HUES64 (cell line): ENCODE data around the gene GRAMD2A.

Source experiments
- H3K27ac ChIP-seq: 2 replicates; pipeline ENCODE4 v1.7.0; 2013; ENCODE audit warnings: low read depth, low read length, inconsistent platforms
- H3K27me3 ChIP-seq: 2 replicates; pipeline ENCODE4 v1.6.1; 2013; ENCODE audit warnings: mild to moderate bottlenecking, low read length; ENCODE audit not compliant: insufficient read depth
- H3K36me3 ChIP-seq: 2 replicates; pipeline ENCODE4 v1.6.1; 2013; ENCODE audit warnings: mild to moderate bottlenecking, low read length; ENCODE audit not compliant: insufficient read depth
- H3K4me1 ChIP-seq: 2 replicates; pipeline ENCODE4 v1.6.1; 2013; ENCODE audit warnings: mild to moderate bottlenecking, low read length, moderate library complexity; ENCODE audit not compliant: insufficient read depth
- H3K4me3 ChIP-seq: 2 replicates; pipeline ENCODE4 v1.5.1; 2013; ENCODE audit warnings: mild to moderate bottlenecking, low read length, moderate library complexity
- H3K9ac ChIP-seq: 2 replicates; pipeline ENCODE4 v1.6.1; 2013; ENCODE audit warnings: mild to moderate bottlenecking, low read depth, low read length
- H3K9me3 ChIP-seq: 2 replicates; pipeline ENCODE4 v1.6.1; 2013; ENCODE audit warnings: low read depth, low read length; ENCODE audit not compliant: insufficient read depth
- WGBS: fragments of 150-250, 120-280 bp; methylation state at CpG from one replicate; pipeline ENCODE4 v1.1.7; 2013; ENCODE audit warnings: missing lambda C conversion rate; 5-methylcytosine and 5-hydroxymethylcytosine counted together

Gene GRAMD2A

DNA sequence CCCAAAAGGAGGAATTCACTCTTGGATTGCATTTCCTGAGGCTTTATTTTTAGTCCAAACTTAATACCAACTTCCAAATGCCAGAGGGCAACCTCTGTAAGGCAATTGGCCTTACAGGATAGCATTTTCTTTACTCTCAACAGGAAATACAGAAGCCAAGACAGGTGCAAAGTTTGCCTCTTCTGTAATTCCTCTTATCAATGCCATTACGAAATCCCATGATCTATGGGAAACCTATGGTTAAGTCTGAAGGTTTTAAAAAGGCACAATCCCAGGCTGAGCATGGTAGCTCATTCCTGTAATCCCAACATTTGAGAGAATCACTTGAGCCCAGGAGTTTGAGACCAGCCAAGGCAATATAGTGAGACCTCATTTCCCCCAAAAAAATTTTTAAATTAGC lies 18.5 kb upstream of the GRAMD2A start:
- Histone ChIP-seq H3K4me1 (peaks cover 2% of the 10 kb centered on the region; the same call in 1 of the 2 replicates), H3K9ac (no peak overlapping the region), H3K27ac (no peak overlapping the region), H3K9me3 (no peaks in the 10 kb centered on the region), H3K27me3 (no peaks in the 10 kb centered on the region), H3K4me3 (no peak overlapping the region), H3K36me3 (peaks cover 99% of the 10 kb centered on the region)
- 89% methylated on average over 1 of the region's 1 CpG for WGBS

DNA sequence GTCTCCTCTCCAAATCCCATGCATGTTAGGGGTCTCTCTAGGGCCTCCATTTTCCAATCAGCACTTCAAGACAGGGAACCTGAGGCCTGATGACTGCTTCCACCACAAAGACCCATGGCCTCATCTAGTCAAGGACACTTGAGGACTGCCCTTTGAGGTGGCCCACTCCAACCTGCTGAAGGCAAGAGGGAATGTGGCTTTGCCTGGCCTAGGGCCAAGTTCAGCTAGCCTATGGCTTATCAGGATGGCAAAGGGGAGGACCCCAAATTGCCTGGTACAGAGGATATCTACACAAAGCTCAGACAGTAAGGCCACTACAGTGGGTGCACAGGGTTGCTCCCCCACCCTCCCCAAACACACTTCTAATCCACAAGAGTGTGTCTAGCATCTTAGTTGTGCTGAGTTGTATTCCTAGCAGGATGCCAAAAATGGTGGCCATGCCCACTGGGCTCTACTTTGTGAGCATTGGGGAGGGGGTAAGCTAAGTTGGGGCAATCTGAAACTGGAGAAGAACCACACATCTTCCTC lies 10.0 kb upstream of the GRAMD2A start:
- Histone ChIP-seq H3K4me3 (no peak overlapping the region), H3K36me3 (peaks cover 100% of the 10 kb centered on the region), H3K9ac (no peak overlapping the region), H3K27me3 (no peaks in the 10 kb centered on the region), H3K9me3 (no peaks in the 10 kb centered on the region), H3K4me1 (no peaks in the 10 kb centered on the region), H3K27ac (no peak overlapping the region)

DNA sequence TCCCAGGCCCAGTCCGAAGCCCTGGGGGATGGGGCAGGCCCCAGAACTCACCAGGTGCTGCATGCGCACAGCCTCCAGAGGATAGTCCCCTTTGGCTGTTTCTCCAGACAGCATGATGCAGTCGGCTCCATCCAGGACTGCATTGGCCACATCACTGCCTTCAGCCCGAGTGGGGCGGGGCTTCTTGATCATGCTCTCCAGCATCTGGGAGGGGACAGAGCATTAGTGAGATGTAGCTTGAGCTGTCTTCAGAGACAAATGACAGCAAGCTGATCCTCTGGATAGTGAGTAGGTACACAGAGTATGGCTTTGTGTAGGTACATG lies 9.1 kb upstream of the GRAMD2A start:
- Histone ChIP-seq H3K9ac (no peak overlapping the region), H3K36me3 (peaks cover 100% of the 10 kb centered on the region), H3K4me3 (no peak overlapping the region), H3K27me3 (no peaks in the 10 kb centered on the region), H3K27ac (no peak overlapping the region), H3K4me1 (no peaks in the 10 kb centered on the region), H3K9me3 (no peaks in the 10 kb centered on the region)
- 92% methylated on average over 5 of the region's 5 CpGs for WGBS

DNA sequence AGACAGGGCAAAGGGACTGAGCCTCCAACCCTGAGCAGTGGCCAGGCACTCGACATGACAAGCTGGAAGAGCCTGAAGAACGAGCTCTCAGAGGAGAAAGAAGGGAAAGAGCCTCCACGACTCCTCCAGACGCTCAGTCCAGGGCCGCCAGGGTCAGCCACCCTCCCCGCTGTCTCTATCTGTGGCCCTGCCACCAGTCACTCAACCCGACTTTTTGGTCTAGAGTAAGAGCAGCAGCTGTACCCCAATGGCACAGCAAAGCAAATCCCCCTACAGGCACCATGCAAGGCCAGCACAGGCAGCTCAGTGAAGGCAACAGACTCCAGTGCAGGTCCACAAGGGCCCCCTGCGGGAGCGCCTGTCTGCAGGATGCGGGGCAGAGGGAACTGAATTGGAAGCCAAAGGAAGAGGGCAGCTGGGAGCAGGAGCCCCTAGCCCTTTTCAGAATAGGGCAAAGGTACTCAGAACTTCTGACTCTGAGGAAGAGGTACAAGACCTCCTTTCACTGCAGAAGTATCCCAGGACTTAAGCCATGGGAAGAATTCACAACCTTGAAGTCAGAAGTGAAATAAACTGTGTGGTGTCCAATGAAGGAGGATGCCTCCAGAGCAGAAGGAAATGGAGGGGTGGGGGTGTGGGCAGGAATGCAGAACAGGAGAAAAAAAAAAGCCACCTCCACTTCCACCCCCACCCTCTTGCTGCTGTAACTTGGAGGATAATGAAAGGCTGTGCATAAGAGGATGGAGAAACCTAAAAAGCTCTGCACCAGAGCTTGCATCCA lies 8.5 kb upstream of the GRAMD2A start:
- no peak overlapping the region for H3K27ac ChIP-seq
- no peaks in the 10 kb centered on the region for H3K4me1 ChIP-seq
- no peaks in the 10 kb centered on the region for H3K27me3 ChIP-seq
- 94% methylated on average over 10 of the region's 10 CpGs for WGBS
- H3K4me3 ChIP-seq, result no peak overlapping the region
- H3K36me3 ChIP-seq, result peaks cover 100% of the 10 kb centered on the region
- H3K9me3 ChIP-seq, result no peaks in the 10 kb centered on the region
- H3K9ac ChIP-seq, result no peak overlapping the region

DNA sequence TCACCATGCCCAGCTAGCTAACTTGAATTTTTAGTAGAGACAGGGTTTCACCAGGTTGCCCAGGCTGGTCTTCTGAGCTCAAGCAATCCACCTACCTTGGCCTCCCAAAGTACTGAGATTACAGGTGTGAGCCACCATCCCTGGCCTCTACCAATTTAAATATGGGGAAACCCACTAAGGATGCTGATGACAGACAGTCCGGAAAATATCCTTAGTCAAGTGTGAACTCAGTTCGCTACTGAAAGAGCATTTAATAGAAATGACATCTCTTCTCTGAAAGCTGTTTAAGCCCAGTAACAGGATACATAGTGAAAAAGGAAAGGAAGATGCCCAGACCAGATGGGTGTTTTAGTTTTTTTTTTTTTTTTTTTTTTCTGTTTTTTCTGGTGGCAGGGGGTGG lies 7.7 kb upstream of the GRAMD2A start:
- H3K36me3 ChIP-seq, result peaks cover 100% of the 10 kb centered on the region
- H3K27me3 ChIP-seq, result no peaks in the 10 kb centered on the region
- H3K27ac ChIP-seq, result no peak overlapping the region
- no peak overlapping the region for H3K4me3 ChIP-seq
- WGBS, result 98% methylated on average over 2 of the region's 2 CpGs
- no peaks in the 10 kb centered on the region for H3K4me1 ChIP-seq
- H3K9me3 ChIP-seq, result no peaks in the 10 kb centered on the region
- H3K9ac ChIP-seq, result no peak overlapping the region

DNA sequence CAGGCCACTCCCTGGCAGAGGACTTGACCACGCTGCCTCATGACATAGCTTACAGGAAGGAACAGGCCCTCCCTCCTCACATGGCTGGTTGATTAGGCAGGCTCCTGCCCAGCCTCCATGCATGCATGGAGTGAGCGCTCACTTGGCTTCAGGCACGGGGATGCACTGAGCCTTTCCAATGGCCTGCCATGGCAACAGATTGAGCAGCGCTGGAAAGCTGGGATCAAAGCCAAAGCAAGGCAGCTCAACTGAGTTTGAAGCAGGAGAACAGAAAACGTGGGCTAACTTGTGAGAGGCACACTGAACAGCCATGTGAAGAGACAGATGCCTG lies 5.9 kb upstream of the GRAMD2A start:
- peaks cover 99% of the 10 kb centered on the region for H3K36me3 ChIP-seq
- H3K27me3 ChIP-seq, result no peaks in the 10 kb centered on the region
- WGBS, result 93% methylated on average over 5 of the region's 5 CpGs
- no peaks in the 10 kb centered on the region for H3K4me1 ChIP-seq
- no peak overlapping the region for H3K27ac ChIP-seq
- H3K9ac ChIP-seq, result no peak overlapping the region
- H3K9me3 ChIP-seq, result no peaks in the 10 kb centered on the region
- no peak overlapping the region for H3K4me3 ChIP-seq

DNA sequence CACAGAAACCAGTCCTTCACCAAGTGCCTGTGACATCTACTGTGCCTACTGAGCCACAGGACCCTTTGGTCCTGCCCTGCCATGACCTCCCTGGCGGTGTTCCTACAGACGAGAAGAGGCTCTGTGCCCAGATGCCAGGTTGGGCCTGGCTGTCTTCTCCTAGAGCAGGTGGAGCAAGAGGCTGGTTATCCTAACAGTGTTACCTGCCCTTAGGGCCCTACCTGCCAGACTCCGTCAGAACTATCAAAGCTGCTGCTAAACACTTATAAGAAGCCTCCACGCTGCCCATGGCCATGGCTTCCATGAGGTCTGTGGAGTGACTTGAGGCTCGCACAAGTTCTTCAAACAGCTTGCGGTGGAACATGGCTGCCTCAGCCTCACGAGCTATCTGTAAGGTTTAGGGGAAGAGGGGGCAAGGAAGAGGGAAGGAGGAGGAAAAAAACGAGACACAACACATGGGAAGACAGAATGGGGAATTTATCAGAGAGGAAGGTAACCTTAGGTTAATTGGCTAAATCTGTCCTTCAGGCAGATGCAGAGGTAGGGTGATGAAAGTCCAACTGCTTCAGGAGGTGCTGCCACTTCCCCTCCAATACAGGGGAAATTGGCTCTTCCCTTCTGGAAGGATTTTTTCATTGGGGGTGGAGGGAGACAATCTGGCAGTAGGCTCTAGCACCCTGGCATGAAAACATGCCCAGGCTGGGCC lies 5.4 kb upstream of the GRAMD2A start:
- H3K4me3 ChIP-seq, result no peak overlapping the region
- peaks cover 95% of the 10 kb centered on the region for H3K36me3 ChIP-seq
- no peak overlapping the region for H3K9ac ChIP-seq
- no peaks in the 10 kb centered on the region for H3K9me3 ChIP-seq
- WGBS, result 97% methylated on average over 8 of the region's 8 CpGs
- no peaks in the 10 kb centered on the region for H3K27me3 ChIP-seq
- no peaks in the 10 kb centered on the region for H3K4me1 ChIP-seq
- H3K27ac ChIP-seq, result no peak overlapping the region

DNA sequence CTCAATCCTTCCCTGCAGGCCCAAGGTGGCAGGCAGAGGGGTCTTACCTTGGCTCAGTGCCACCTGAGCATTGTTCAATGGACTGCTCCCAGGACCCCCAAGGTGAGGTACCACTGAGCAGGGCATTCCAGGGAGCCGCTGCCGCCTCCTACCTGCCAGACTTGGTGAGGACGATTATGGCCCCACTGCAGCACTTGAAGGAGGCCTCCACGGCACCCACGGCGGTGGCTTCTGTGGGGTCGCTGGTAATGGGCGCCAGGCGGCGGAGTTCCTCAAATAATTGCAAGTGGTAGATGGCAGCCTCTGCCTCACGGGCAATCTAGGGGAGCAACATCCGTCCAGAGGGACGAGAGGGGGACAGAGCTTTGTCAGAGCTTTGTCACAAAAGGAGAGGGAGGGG lies 4.7 kb upstream of the GRAMD2A start:
- H3K4me1 ChIP-seq, result no peaks in the 10 kb centered on the region
- H3K27me3 ChIP-seq, result peaks cover 2% of the 10 kb centered on the region
- H3K36me3 ChIP-seq, result peaks cover 88% of the 10 kb centered on the region
- H3K9ac ChIP-seq, result no peak overlapping the region
- H3K27ac ChIP-seq, result no peak overlapping the region
- no peaks in the 10 kb centered on the region for H3K9me3 ChIP-seq
- no peak overlapping the region for H3K4me3 ChIP-seq
- 96% methylated on average over 13 of the region's 13 CpGs for whole genome bisulfite sequencing

DNA sequence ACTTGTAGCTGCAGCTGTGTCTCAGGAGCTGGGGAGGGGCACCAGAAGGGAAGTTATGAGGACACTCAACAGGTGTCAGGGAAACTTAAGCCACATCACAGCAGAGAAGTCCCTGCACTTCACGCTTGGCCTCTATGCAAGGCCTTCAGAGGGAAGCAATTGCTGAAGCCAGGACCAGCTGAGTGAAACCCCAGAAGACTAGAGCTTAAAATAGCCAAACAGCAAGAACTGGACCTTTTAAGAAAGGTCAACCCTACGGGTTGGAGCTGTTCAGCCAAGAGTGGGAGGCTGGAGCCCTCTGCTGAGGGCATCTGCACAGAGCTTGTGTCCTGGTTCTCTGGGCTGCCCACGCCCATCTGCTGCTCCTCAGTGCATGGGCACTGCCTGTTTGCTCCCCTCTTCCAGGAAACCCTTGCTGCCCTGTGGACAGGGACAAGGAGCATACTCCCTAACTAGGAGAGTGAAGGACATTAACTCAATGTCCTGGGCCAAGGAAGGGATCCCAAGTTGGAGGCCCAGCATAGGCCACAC lies 3.9 kb upstream of the GRAMD2A start:
- Histone ChIP-seq H3K4me1 (no peaks in the 10 kb centered on the region), H3K4me3 (no peak overlapping the region), H3K9me3 (no peaks in the 10 kb centered on the region), H3K9ac (no peak overlapping the region), H3K27me3 (peaks cover 11% of the 10 kb centered on the region), H3K36me3 (peaks cover 80% of the 10 kb centered on the region), H3K27ac (no peak overlapping the region)
- 92% methylated on average over 3 of the region's 3 CpGs for WGBS

DNA sequence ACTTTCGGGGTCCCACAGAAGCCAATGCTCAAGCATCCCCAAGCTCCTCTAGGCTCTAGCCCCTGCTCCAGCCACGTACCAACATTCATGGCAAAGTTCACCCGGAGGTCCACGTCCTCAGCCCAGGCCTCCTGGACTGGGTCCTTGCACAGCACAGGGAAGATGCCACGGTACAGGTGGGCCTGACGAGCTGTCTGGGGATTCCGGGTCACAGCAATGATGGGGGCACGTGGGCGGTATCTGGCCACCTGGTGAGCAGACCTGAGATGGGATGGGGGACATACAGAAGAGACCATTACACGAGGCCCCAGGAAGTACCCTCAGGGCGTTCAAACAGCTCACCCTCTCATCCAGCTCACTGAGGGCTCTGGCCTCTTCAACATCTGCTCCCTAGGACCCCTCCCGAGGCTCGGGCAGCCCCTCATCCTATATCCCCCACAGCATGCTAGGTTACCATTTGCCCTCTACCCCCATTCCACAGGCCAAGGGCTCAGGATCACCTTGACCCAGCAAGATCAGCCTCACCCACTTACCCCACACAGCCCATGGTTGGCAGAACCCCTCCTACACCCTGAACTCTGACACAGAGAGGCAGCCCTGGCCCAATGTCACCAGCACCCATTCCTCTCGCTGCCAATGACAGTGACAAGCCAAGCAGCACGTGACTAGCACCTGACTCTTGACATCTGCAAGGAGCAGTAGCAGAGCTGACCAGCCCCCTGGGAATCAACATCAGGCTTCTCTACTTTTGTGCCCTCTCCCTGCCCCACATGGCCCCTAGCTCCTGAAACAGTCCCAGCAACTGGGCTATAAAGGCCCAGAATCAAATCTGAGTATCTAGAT lies 3.0 kb upstream of the GRAMD2A start:
- Histone ChIP-seq H3K27ac (no peak overlapping the region), H3K9ac (no peak overlapping the region), H3K4me3 (no peak overlapping the region), H3K27me3 (peaks cover 19% of the 10 kb centered on the region), H3K4me1 (no peaks in the 10 kb centered on the region), H3K36me3 (peaks cover 72% of the 10 kb centered on the region), H3K9me3 (no peaks in the 10 kb centered on the region)
- 93% methylated on average over 15 of the region's 15 CpGs for WGBS

DNA sequence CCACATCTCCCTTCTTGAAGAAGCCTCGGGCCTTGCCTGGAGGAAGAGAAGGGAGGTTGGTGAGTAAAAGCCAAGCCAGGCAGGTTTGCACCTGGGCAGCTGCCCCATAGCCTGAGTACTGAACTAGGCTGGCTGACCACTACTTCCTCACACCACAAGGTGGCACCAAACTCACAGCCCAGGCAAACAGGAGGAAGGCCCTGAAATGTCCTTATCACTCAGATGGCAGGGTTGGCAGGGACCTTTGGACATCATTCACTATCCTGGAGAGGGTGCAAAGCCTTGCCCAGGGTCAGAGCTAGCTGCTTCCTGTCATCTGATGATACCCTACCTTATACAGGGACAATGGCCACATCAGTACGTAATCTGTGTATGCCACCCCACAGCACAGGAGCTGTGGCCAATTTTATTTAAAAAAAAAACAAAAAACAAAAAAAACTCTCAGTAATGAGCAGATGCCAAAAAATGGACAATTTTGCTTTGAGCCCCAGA lies 2.2 kb upstream of the GRAMD2A start:
- H3K9ac ChIP-seq, result no peak overlapping the region
- no peaks in the 10 kb centered on the region for H3K9me3 ChIP-seq
- H3K4me3 ChIP-seq, result no peak overlapping the region
- WGBS, result 82% methylated on average over 2 of the region's 2 CpGs
- H3K36me3 ChIP-seq, result peaks cover 63% of the 10 kb centered on the region
- H3K4me1 ChIP-seq, result no peaks in the 10 kb centered on the region
- peaks cover 28% of the 10 kb centered on the region for H3K27me3 ChIP-seq
- H3K27ac ChIP-seq, result no peak overlapping the region
